K562 (cell line): ENCODE data around the gene DENND5B. TPM values are rescaled to one million over a fixed set of nuclear protein-coding genes. Genes with fewer than 3 reads are reported as not detected.
A peak's percentile ranks its signal among the peaks of the same experiment; 100 is the strongest.

Experiments
- ELF2 ChIP-seq: fragments of 250-450 bp; sonication (Bioruptor Pico); IDR thresholded peaks from 2 replicates; pipeline ENCODE4 v1.5.0; 2021; ENCODE audit warnings: mild to moderate bottlenecking
- GABPB1 ChIP-seq: sonication (generic); formaldehyde crosslinking; IDR thresholded peaks from 2 replicates; pipeline ENCODE4 v1.8.0; 2022; ENCODE audit warnings: mild to moderate bottlenecking, missing genetic modification reagents
- GATAD2B ChIP-seq: fragments of 450-650 bp; IDR thresholded peaks from 2 replicates; pipeline ENCODE4 v1.6.1; 2017; ENCODE audit warnings: mild to moderate bottlenecking, borderline replicate concordance
- NFYB ChIP-seq: IDR thresholded peaks from 2 replicates; pipeline ENCODE4 v1.6.1; 2011; ENCODE audit warnings: mild to moderate bottlenecking, moderate library complexity; ENCODE audit not compliant: insufficient read length; ENCODE audit errors: extremely low read depth
- NR1H2 ChIP-seq: sonication (generic); formaldehyde crosslinking; IDR thresholded peaks from 2 replicates; pipeline ENCODE4 v1.4.0; 2020; ENCODE audit warnings: mild to moderate bottlenecking, missing genetic modification reagents
- NR2C1 ChIP-seq, 2 experiments: fragments of 450-650 bp; IDR thresholded peaks; 2 replicates each; pipeline ENCODE4 v1.6.1; 2017; ENCODE audit warnings: mild to moderate bottlenecking in 2 of 2, antibody characterized with exemption in 1 of 2, inconsistent platforms in 1 of 2, missing compliant biosample characterization in 1 of 2, missing genetic modification characterization in 1 of 2
- NRF1 ChIP-seq, 2 experiments: fragments of 450-650 bp; IDR thresholded peaks in 1 of 2; conservative IDR thresholded peaks in 1 of 2; 2 replicates each; pipeline ENCODE4 v1.6.1; 2014; ENCODE audit warnings: mild to moderate bottlenecking in 2 of 2
- NUFIP1 ChIP-seq: fragments of 450-650 bp; IDR thresholded peaks from 2 replicates; pipeline ENCODE4 v1.6.1; 2018; ENCODE audit not compliant: partially characterized antibody
- RAD21 ChIP-seq, 2 experiments: fragments of 250-450 bp in 1 of 2; fragments of 450-650 bp in 1 of 2; sonication (Bioruptor Pico) in 1 of 2; formaldehyde crosslinking in 1 of 2; IDR thresholded peaks in 1 of 2; conservative IDR thresholded peaks in 1 of 2; 2 replicates each; pipeline versions ENCODE4 v1.4.0 to v1.8.0; 2020 to 2022; ENCODE audit warnings: mild to moderate bottlenecking in 2 of 2, moderate library complexity in 1 of 2
- RBFOX2 ChIP-seq: fragments of 200-400 bp; formaldehyde crosslinking; IDR thresholded peaks from 2 replicates; pipeline ENCODE4 v1.6.1; 2017; ENCODE audit warnings: low read depth, mild to moderate bottlenecking, low read length, moderate library complexity
- RFX1 ChIP-seq: fragments of 450-650 bp; IDR thresholded peaks from 2 replicates; pipeline ENCODE4 v1.6.1; 2016; ENCODE audit warnings: mild to moderate bottlenecking, moderate library complexity
- SETDB1 ChIP-seq: IDR thresholded peaks from one replicate; pipeline ENCODE4 v1.6.1; 2012; ENCODE audit warnings: low read length, control low read depth, inconsistent platforms
- SP1 ChIP-seq: sonication (generic); formaldehyde crosslinking; IDR thresholded peaks from 2 replicates; pipeline ENCODE4 v1.8.1; 2022; ENCODE audit warnings: mild to moderate bottlenecking, missing genetic modification reagents
- SRSF1 ChIP-seq: fragments of 200-400 bp; formaldehyde crosslinking; IDR thresholded peaks from 2 replicates; pipeline ENCODE4 v1.6.1; 2017; ENCODE audit warnings: mild to moderate bottlenecking, low read depth, low read length, moderate library complexity
- TAF1 ChIP-seq: IDR thresholded peaks from 2 replicates; pipeline ENCODE4 v1.6.1; 2011; ENCODE audit warnings: mild to moderate bottlenecking, low read length, moderate library complexity; ENCODE audit not compliant: insufficient read depth, control insufficient read depth, severe bottlenecking; ENCODE audit errors: extremely low read depth
- TAF7 ChIP-seq: fragments of 450-650 bp; IDR thresholded peaks from 2 replicates; pipeline ENCODE4 v1.6.1; 2016; ENCODE audit warnings: missing genetic modification characterization, missing compliant biosample characterization
- TCF7L2 ChIP-seq: fragments of 150-350 bp; IDR thresholded peaks from 2 replicates; pipeline ENCODE4 v1.6.1; 2016; ENCODE audit warnings: low read depth, mild to moderate bottlenecking, low read length, moderate library complexity
- ZNF324 ChIP-seq: fragments of 250-450 bp; sonication (Bioruptor Pico); IDR thresholded peaks from 2 replicates; pipeline ENCODE4 v1.4.0; 2020; ENCODE audit warnings: mild to moderate bottlenecking
- polyA plus RNA-seq, 8 experiments: library from polyadenylated mRNA; depleted of rRNA in 4 of 8; stranded (reverse) in 5 of 8; unstranded in 3 of 8; fragments of >200 nt; fragmentation: Nextera tagmentation in 2 of 8; fragmentation: Illumina TruSeq in 1 of 8; extraction: Ambion mirVana in 2 of 8; extraction: Trizol in 1 of 8; gene quantifications; 2 replicates each; pipeline versions ENCODE4 v1.2.1 to v1.2.3, GENCODE V29; 2011 to 2014; ENCODE audit warnings: inconsistent platforms in 1 of 8, missing spikeins in 1 of 8
- total RNA-seq, 7 experiments: library from RNA; depleted of rRNA in 6 of 7; stranded (reverse); fragments of >200 nt in 6 of 7; fragmentation: Illumina TruSeq in 2 of 7; extraction: Trizol in 2 of 7; gene quantifications; 2 replicates each; pipeline versions ENCODE4 v1.2.1 to v1.2.3, GENCODE V29; 2011 to 2021; ENCODE audit warnings: low replicate concordance in 1 of 7
- TF ChIP-seq, protein P1 (sequence below): fragments of 200-800 bp; sonication (Bioruptor generic); IDR thresholded peaks from 2 replicates; pipeline ENCODE4 v1.6.1; 2017; ENCODE audit warnings: missing genetic modification characterization, missing compliant biosample characterization
- TF ChIP-seq, protein P2 (sequence below): fragments of 450-650 bp; IDR thresholded peaks from 2 replicates; pipeline ENCODE4 v1.6.1; 2017; ENCODE audit warnings: antibody characterized with exemption, mild to moderate bottlenecking
- TF ChIP-seq, protein P3 (sequence below), 2 experiments: IDR thresholded peaks; 2 replicates each; pipeline ENCODE4 v1.6.1; 2011; ENCODE audit warnings: borderline replicate concordance in 1 of 2, control low read depth in 1 of 2, low read depth in 1 of 2, low read length in 1 of 2, mild to moderate bottlenecking in 1 of 2, mixed read lengths in 1 of 2, moderate library complexity in 1 of 2; ENCODE audit not compliant: insufficient read depth in 1 of 2, insufficient read length in 1 of 2, poor library complexity in 1 of 2, severe bottlenecking in 1 of 2; ENCODE audit errors: extremely low read depth in 1 of 2

The DENND5B gene
- total and polyA plus RNA-seq, 9 of the 15 experiments (the other 6 are each of a cell fraction or from before 2014, with no cell fraction given) = 0.99 to 6.0 (median 3.6) TPM

DNA sequence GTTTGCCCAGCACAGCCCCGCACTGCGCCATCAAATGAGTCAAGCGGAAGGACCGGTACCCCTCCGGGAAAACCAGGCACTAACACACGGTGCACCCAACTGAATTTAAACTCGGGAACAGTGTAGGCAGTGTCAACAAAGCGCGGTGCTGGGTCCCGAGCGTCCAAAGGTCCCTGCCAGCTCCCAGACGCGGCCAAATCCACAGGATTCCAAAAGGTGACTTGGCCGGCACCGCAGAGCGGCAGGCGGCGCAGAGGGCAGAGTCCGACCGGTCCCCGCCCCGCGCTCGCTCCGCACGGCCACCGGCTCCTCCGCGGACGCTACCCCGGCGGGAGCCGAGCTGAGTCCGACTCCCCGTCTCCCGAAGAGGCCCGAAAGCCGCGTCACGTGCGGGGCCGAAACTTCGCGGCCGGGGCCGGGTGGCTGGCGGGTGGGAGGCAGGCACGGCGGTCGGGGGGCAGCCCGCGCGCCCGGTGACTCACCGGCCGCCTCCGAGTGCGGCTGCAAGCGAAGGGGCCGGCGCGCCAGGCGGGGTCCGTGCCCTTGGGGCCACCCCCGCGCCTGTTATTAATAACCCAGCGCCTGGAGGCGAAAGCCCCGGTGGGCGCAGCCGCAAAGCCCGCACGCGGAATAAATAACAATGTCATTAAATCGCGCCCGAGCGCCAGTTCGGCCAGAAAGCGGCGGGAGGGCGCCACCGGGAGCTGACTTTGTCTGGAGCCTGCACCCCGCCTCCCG, 863 bp downstream of the DENND5B start (continued):
- no peak for TF ChIP-seq NR1H2 (CRISPR knock-in tag)
- no peak for TF ChIP-seq ELF2
- TF ChIP-seq RBFOX2 = peak; percentile 53
- TF ChIP-seq, protein P1, sequence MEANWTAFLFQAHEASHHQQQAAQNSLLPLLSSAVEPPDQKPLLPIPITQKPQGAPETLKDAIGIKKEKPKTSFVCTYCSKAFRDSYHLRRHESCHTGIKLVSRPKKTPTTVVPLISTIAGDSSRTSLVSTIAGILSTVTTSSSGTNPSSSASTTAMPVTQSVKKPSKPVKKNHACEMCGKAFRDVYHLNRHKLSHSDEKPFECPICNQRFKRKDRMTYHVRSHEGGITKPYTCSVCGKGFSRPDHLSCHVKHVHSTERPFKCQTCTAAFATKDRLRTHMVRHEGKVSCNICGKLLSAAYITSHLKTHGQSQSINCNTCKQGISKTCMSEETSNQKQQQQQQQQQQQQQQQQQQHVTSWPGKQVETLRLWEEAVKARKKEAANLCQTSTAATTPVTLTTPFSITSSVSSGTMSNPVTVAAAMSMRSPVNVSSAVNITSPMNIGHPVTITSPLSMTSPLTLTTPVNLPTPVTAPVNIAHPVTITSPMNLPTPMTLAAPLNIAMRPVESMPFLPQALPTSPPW (CRISPR knock-in tag) = peak; percentile 14; the same call in 1 of the 2 replicates
- no peak for TF ChIP-seq NUFIP1
- TF ChIP-seq TAF1 = peak; percentile 29
- TF ChIP-seq TCF7L2 = no peak
- peak; percentile 12; the same call in 1 of the 2 replicates for TF ChIP-seq GATAD2B
- TF ChIP-seq RFX1 = no peak
- no peak for TF ChIP-seq SP1 (CRISPR knock-in tag)
- peak in 1 of 2 experiments; percentile 35; a peak in 2 of 4 replicates for TF ChIP-seq NRF1 (conservative IDR thresholded peaks at IDR 0.05 in 1 of 2, IDR thresholded peaks at IDR 0.05 in 1 of 2)
- no peak for TF ChIP-seq NFYB
- TF ChIP-seq GABPB1 = 0 out of 2 replicates have a peak, but pooled peaks have one; percentile 21
- TF ChIP-seq SETDB1 = no peak
- no peak for TF ChIP-seq NR2C1 (IDR thresholded peaks at IDR 0.05)
- TF ChIP-seq NR2C1 (tag; IDR thresholded peaks at IDR 0.05) = no peak
- TF ChIP-seq, protein P2, sequence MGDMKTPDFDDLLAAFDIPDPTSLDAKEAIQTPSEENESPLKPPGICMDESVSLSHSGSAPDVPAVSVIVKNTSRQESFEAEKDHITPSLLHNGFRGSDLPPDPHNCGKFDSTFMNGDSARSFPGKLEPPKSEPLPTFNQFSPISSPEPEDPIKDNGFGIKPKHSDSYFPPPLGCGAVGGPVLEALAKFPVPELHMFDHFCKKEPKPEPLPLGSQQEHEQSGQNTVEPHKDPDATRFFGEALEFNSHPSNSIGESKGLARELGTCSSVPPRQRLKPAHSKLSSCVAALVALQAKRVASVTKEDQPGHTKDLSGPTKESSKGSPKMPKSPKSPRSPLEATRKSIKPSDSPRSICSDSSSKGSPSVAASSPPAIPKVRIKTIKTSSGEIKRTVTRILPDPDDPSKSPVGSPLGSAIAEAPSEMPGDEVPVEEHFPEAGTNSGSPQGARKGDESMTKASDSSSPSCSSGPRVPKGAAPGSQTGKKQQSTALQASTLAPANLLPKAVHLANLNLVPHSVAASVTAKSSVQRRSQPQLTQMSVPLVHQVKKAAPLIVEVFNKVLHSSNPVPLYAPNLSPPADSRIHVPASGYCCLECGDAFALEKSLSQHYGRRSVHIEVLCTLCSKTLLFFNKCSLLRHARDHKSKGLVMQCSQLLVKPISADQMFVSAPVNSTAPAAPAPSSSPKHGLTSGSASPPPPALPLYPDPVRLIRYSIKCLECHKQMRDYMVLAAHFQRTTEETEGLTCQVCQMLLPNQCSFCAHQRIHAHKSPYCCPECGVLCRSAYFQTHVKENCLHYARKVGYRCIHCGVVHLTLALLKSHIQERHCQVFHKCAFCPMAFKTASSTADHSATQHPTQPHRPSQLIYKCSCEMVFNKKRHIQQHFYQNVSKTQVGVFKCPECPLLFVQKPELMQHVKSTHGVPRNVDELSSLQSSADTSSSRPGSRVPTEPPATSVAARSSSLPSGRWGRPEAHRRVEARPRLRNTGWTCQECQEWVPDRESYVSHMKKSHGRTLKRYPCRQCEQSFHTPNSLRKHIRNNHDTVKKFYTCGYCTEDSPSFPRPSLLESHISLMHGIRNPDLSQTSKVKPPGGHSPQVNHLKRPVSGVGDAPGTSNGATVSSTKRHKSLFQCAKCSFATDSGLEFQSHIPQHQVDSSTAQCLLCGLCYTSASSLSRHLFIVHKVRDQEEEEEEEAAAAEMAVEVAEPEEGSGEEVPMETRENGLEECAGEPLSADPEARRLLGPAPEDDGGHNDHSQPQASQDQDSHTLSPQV = no peak
- no peak for TF ChIP-seq SRSF1
- TF ChIP-seq, protein P3, sequence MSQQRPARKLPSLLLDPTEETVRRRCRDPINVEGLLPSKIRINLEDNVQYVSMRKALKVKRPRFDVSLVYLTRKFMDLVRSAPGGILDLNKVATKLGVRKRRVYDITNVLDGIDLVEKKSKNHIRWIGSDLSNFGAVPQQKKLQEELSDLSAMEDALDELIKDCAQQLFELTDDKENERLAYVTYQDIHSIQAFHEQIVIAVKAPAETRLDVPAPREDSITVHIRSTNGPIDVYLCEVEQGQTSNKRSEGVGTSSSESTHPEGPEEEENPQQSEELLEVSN (IDR thresholded peaks at IDR 0.05; ENCODE audit: borderline replicate concordance in 1 of 2, extremely low read depth in 1 of 2, insufficient read depth in 1 of 2, insufficient read length in 1 of 2, low read depth in 1 of 2, low read length in 1 of 2, poor library complexity in 1 of 2, severe bottlenecking in 1 of 2) = peak in 1 of 2 experiments; percentile 64
- TF ChIP-seq ZNF324 (CRISPR knock-in tag) = no peak
- 0 out of 4 replicates have a peak, but pooled peaks have one; percentile 6 to 9 for TF ChIP-seq RAD21 (CRISPR knock-in tag; conservative IDR thresholded peaks at IDR 0.05 in 1 of 2, IDR thresholded peaks at IDR 0.05 in 1 of 2)
- TF ChIP-seq TAF7 (tag) = no peak
